Muscle layer of duodenum (tissue), 2 donors: ENCODE measurements around the gene CORT.
"Not testable (repeated sequence)": the region's sequence is repeated elsewhere in the genome, so short reads cannot be mapped to it uniquely, and the experiment has no call there.

Experiments used
- H3K27ac ChIP-seq: one replicate; pipeline ENCODE4 v1.7.0; 2013; ENCODE audit warnings: mild to moderate bottlenecking, low read length
- H3K27me3 ChIP-seq: one replicate; pipeline ENCODE4 v1.7.0; 2013; ENCODE audit warnings: low read depth, mild to moderate bottlenecking, control low read depth, low read length
- H3K36me3 ChIP-seq, 2 donors: one replicate each; pipeline ENCODE4 v1.7.0; 2013; ENCODE audit warnings: low read length in 2 of 2, control low read depth in 1 of 2, mild to moderate bottlenecking in 1 of 2; ENCODE audit not compliant: insufficient read depth in 2 of 2, control insufficient read depth in 1 of 2
- H3K4me1 ChIP-seq, 2 donors: one replicate each; pipeline ENCODE4 v1.7.0; 2013; ENCODE audit warnings: low read length in 2 of 2, mild to moderate bottlenecking in 2 of 2, control low read depth in 1 of 2, moderate library complexity in 1 of 2; ENCODE audit not compliant: insufficient read depth in 2 of 2, control insufficient read depth in 1 of 2
- H3K4me3 ChIP-seq, 2 donors: one replicate each; pipeline ENCODE4 v1.7.0; 2013; ENCODE audit warnings: low read length in 2 of 2, low read depth in 1 of 2, mild to moderate bottlenecking in 1 of 2
- H3K9me3 ChIP-seq, 2 donors: one replicate each; pipeline ENCODE4 v1.7.0; 2013; ENCODE audit warnings: low read length in 2 of 2, control low read depth in 1 of 2, mild to moderate bottlenecking in 1 of 2; ENCODE audit not compliant: control insufficient read depth in 1 of 2
- donor health status: healthy.

The CORT gene

GRCh38 chr1:10425826-10426534, 23.9 kb upstream of the CORT start:
- not testable (repeated sequence) for H3K27me3 ChIP-seq, H3K4me1 ChIP-seq, H3K36me3 ChIP-seq, H3K27ac ChIP-seq, H3K4me3 ChIP-seq, H3K9me3 ChIP-seq

GRCh38 chr1:10426535-10426848, 23.3 kb upstream of the CORT start:
- H3K9me3 ChIP-seq, H3K4me3 ChIP-seq, H3K36me3 ChIP-seq, H3K27ac ChIP-seq, H3K27me3 ChIP-seq: not testable (repeated sequence)
- H3K4me1 ChIP-seq = peaks cover 4 to 13% of the 10 kb centered on the region in 2 donors

GRCh38 chr1:10428984-10429383, 20.8 kb upstream of the CORT start:
- Histone ChIP-seq H3K27ac (no peak overlapping the region), H3K27me3 (no peaks in the 10 kb centered on the region), H3K36me3 (no peaks in the 10 kb centered on the region), H3K9me3 (no peaks in the 10 kb centered on the region), H3K4me1 (peaks cover 4 to 19% of the 10 kb centered on the region in 2 donors), H3K4me3 (no peak overlapping the region)

- H3K4me1 ChIP-seq = peaks cover 4 to 19% of the 10 kb centered on the region in 2 donors
- H3K36me3 ChIP-seq = no peaks in the 10 kb centered on the region
- H3K27ac ChIP-seq = no peak overlapping the region
- H3K9me3 ChIP-seq = no peaks in the 10 kb centered on the region
- H3K4me3 ChIP-seq = peak overlapping the region; percentile 76 to 89
- no peaks in the 10 kb centered on the region for H3K27me3 ChIP-seq
Observed at GRCh38 chr1:10429868-10430215, 20.0 kb upstream of the CORT start.

GRCh38 chr1:10430216-10431069, 19.4 kb upstream of the CORT start, which contains the start of gene CENPS:
Gene CENPS, plus strand, starts transcription at chr1:10430433. Its CDS starts 85 bp downstream, at chr1:10430518.
- H3K27ac ChIP-seq = peak within 1 kb of the TSS; percentile 72

GRCh38 chr1:10431070-10431730, 18.6 kb upstream of the CORT start:
- peak overlapping the region; percentile 72 for H3K27ac ChIP-seq

More at GRCh38 chr1:10430216-10431069, 19.4 kb upstream of the CORT start, which contains the start of gene CENPS:
- peak within 1 kb of the TSS; percentile 76 to 89 for H3K4me3 ChIP-seq
- H3K4me1 ChIP-seq = peaks cover 4 to 19% of the 10 kb centered on the region in 2 donors
- H3K9me3 ChIP-seq = no peaks in the 10 kb centered on the region
- H3K36me3 ChIP-seq = no peaks in the 10 kb centered on the region
- H3K27me3 ChIP-seq = no peaks in the 10 kb centered on the region

GRCh38 chr1:10432910-10433700, 16.7 kb upstream of the CORT start:
- Histone ChIP-seq H3K36me3 (no peaks in the 10 kb centered on the region), H3K4me3 (no peak overlapping the region), H3K9me3 (no peaks in the 10 kb centered on the region), H3K27ac (no peak overlapping the region), H3K27me3 (no peaks in the 10 kb centered on the region), H3K4me1 (peaks cover 4 to 16% of the 10 kb centered on the region in 2 donors)

More at GRCh38 chr1:10431070-10431730, 18.6 kb upstream of the CORT start:
- Histone ChIP-seq H3K4me3 (peak overlapping the region; percentile 76 to 89), H3K36me3 (no peaks in the 10 kb centered on the region), H3K9me3 (no peaks in the 10 kb centered on the region), H3K4me1 (peaks cover 4 to 19% of the 10 kb centered on the region in 2 donors), H3K27me3 (no peaks in the 10 kb centered on the region)

GRCh38 chr1:10433790-10434189, 16.0 kb upstream of the CORT start:
- H3K4me3 ChIP-seq = no peak overlapping the region
- no peaks in the 10 kb centered on the region for H3K27me3 ChIP-seq
- H3K36me3 ChIP-seq = no peaks in the 10 kb centered on the region
- no peaks in the 10 kb centered on the region for H3K9me3 ChIP-seq
- peaks cover 4 to 16% of the 10 kb centered on the region in 2 donors for H3K4me1 ChIP-seq
- H3K27ac ChIP-seq = no peak overlapping the region

GRCh38 chr1:10434590-10434989, 15.2 kb upstream of the CORT start:
- Histone ChIP-seq H3K4me3 (no peak overlapping the region), H3K4me1 (peaks cover 4 to 16% of the 10 kb centered on the region in 2 donors), H3K9me3 (no peaks in the 10 kb centered on the region), H3K27me3 (no peaks in the 10 kb centered on the region), H3K27ac (no peak overlapping the region), H3K36me3 (no peaks in the 10 kb centered on the region)

- Histone ChIP-seq H3K27ac (no peak overlapping the region), H3K36me3 (peaks cover 0 to 10% of the 10 kb centered on the region in 2 donors), H3K9me3 (no peaks in the 10 kb centered on the region), H3K4me1 (no peaks in the 10 kb centered on the region), H3K27me3 (no peaks in the 10 kb centered on the region), H3K4me3 (no peak overlapping the region)
Observed at GRCh38 chr1:10437052-10437451, 12.8 kb upstream of the CORT start.
